Activated naive CD4-positive, alpha-beta T cell treated with anti-CD3 and anti-CD28 coated beads, Interleukin-2, amount 50 U/mL, for 16 hours (primary cell): ENCODE measurements around the gene ZNF778.

ENCODE experiments used
- DNase-seq: peaks from one replicate; pipeline ENCODE4 v3.0.0-alpha.2; 2020

The ZNF778 gene

GRCh38 chr16:89278441-89279240 lies 61.1 kb downstream of the ZNF778 start:
- DNase-seq, result no peak

GRCh38 chr16:89279666-89280481 lies 62.4 kb downstream of the ZNF778 start:
- no peak for DNase-seq

- no peak for DNase-seq
These were observed 63.2 kb downstream of the ZNF778 start for GRCh38 chr16:89280546-89281188.

GRCh38 chr16:89281189-89281577 lies 63.7 kb downstream of the ZNF778 start:
- DNase-seq, result no peak

- DNase-seq, result no peak
These were observed 64.3 kb downstream of the ZNF778 start for GRCh38 chr16:89281829-89282228.

- no peak for DNase-seq
These were observed 65.0 kb downstream of the ZNF778 start for GRCh38 chr16:89282523-89282922.

- no peak for DNase-seq
These were observed 65.9 kb downstream of the ZNF778 start for GRCh38 chr16:89283449-89283848.

GRCh38 chr16:89285381-89285780 lies 67.9 kb downstream of the ZNF778 start:
- no peak for DNase-seq

GRCh38 chr16:89286096-89286495 lies 68.6 kb downstream of the ZNF778 start:
- no peak for DNase-seq
